Stimulated activated CD8-positive, alpha-beta memory T cell treated with anti-CD3 and anti-CD28 coated beads, Interleukin-7, amount 100 ng/mL, for 24 hours (primary cell): ENCODE data around the gene ALK.

Experiments
- DNase-seq: peaks from one replicate; pipeline ENCODE4 v3.0.0-alpha.2; 2020; ENCODE audit warnings: low read depth

Gene ALK

DNA sequence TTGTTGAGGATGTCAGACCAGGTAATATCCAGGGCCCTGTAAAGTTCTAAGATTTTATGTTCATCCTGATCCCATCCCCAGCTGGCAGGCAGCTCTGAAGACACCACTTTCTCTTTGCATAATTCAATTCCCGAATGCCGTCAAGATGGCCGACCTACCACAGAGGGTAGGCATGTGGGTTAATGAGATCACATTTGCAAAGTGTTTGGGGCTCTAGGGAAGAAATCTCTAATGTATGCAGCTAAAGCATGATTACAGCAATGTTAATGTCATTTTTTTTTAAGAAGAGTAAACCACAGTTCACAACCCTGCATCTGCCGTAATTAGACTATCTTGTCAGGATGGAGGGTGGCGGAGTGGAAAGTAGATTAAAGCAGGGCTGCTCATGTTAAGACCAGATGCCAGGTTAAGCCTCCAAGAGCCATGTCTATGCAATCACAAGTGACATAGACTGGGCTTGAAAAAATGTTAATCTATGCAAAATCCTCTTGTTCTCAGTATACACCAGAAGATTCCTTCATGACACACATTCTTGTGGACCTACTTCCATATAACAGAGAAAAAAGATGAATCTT is 131.4 kb downstream of the ALK start:
- no peak for DNase-seq

- DNase-seq: no peak
Measured at GRCh38 chr2:29787473-29788465, 133.6 kb downstream of the ALK start.

DNA sequence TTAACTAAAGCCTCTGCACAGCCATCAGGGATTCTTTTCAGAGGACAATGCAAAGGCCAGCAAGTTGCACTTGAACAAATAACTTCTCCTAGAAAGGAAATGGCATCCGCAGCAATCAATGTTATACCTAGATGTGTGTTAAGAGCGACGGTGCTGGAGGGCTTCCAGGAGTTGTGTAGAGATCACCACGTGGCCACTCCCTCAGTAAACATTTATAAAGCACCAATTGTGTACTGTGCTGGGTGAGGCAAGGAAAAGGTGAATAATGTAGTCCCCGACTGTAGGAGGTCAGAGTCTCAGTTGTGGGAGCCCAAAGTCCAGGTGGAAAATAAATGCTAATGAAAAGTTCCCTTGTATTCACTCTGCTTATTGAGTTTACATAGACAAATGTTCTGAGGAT is 135.0 kb downstream of the ALK start:
- DNase-seq: no peak

DNA sequence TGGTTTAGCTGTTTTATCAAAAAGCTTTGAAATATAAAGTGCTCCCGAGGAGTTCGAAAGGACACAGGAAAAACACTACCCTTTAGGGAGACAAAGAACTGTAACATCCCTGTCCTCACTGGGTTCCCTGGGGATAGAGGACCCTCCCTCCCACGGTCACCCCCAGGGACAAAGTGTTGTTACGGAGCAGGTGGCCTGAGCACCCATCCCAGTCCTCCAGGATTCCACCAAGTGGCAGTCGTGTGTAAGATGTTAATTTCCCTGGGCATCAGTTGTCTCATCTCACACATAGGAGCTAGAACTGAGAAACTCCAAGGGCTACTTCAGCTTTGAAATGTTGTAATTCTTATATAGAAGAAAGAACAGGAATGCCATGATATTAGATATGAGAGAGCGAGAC is 137.7 kb downstream of the ALK start:
- DNase-seq: no peak

DNA sequence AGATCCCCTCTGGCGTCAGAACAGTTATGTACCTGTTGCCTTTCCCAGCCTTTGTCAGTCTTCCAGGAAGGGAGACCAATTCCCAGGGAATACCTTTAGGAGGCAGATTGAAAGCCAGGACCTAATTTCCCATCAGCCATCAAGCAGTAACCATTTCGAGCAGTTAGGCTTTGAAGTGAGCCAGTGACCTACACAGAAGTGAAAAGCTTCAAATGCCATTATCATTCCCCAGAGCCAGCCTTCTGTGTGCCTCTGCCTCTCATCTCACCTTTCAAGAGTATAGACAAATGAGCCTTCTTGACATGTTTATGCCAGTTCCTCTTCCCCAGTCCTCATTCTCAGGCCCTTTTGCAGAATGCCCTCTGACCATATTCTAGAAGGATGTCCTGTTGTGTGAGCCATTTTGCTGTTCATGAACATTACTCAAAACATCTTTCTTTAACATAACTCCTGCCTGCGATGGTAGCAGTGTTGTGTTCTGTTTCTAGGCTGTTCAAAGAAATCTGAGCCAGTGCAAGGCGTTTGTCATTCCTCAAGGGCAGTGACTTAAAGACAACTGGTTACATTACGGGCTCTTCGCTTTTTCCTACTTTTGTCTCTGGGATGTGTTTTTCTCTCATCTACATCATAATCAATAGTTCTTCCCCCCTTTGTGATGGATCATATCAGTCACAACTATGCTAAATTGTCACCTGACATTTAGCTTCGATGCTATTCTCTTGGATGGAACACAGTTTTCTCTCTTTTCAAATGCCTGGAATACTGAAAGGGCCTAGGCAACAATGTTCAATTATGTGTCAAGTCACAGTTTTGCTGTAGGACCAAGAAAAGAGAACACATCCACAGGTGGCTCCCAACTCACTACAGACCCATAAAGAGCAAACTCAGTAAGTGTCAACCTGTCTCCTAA is 138.6 kb downstream of the ALK start:
- DNase-seq: no peak

- no peak for DNase-seq
Measured at GRCh38 chr2:29782087-29782486, 139.3 kb downstream of the ALK start.

DNA sequence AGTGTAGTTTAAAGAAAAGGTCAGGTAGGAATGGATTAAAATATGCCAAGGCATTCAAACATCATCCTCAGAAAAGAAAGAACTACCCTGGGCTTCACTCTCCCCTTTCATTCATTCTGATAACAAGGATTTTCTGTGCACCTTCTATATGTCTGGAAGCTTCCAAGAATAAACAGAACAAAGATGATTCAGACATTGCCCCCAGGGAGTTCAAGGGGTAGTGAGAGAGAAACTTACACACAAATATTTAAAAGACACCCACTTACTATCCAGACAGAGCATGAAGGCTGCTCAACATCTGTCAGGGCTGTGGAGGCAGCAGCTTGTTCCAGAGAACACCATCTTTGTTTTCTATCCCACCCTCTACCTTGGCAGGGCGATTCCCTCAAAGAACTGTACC is 140.5 kb downstream of the ALK start:
- DNase-seq: no peak

DNA sequence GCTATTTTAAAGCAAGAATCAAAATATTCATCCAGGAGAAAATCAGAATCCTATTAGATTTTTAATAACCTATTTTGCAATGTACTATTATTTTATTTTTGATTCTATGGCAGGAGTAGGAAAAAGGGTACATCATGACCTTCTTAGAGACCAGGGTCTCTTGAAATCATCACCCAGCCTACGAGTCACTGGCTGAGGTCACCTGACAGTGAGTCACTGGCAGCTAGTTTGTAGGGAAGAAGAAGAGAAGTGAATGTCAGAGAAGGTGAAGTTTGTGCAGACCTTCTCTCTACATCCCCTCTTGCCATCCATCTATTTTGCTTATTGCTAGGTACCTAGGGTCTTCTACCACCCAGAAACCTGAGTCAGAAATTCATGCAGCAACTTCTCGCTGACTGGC is 144.2 kb downstream of the ALK start:
- no peak for DNase-seq

DNA sequence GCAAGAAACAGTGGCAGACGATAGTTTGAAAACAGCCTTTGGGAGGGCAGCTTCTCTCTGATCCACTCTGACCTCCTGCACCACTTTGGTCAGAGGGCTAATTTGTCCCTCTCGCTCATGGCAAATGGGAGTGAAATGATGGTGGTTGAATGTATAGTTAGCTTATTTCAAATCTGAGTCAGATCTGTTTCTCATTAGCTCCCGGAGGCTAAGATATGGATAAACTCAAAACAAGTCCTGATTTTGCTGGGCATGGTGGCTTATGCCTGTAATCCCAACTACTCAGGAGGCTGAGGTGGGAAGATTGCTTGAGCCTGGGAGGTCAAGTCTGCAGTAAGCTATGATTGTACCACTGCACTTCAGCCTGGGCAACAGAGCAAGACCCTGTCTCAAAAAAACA is 145.0 kb downstream of the ALK start:
- no peak for DNase-seq

DNA sequence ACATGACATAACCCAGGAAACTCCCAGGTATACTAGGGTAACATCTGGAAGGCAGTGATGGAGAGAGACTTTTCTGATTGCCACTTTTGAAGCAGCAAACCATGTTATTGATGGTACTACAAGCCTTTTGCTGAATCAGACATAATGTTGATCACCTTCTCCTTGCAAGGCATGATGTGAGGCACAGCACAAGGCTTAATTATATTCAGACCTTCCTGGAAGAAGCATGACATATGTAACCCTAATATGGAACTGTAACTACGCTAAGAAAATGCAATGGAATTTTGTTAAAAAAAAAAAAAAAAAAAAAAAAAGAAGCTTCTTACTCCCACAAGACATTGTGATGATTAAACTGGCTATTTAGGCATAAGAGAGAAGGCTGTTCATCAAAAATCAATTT is 145.4 kb downstream of the ALK start:
- DNase-seq: no peak

- DNase-seq: no peak
Measured at GRCh38 chr2:29774624-29775023, 146.8 kb downstream of the ALK start.

DNA sequence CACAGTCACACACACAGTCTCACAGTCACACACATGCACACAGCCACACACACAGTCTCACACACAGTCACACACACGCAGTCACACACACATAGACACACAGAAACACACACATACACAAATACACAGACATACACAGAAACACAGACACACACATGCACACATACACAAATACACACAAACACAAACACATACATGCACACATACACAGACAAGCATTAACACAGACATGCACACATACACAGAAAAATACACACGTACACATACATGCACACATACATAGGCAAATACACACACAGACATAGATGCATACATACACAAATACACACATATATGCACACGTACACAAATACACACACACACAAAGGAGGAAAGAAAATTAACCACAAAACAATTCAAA is 150.5 kb downstream of the ALK start:
- no peak for DNase-seq

DNA sequence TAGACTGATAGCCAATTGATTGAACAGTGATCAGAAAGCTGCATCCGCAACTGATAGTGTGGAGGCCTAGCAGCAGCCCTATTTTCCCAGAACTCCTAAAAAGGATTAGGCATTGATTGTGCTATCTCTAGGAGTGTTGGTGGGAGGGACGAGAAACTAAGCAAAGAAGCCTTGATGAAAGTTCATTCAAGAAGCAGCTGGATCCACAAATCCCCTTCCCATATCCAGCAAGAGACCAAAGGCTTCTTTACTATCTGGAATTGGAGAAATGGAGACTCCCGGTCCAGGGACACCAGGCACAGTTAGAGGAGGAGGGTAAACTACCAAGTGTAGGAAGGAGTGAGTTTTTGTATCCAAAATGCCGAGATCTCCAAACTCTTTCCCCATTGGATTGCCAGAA is 151.5 kb downstream of the ALK start:
- no peak for DNase-seq

- no peak for DNase-seq
Measured at GRCh38 chr2:29767606-29768335, 153.6 kb downstream of the ALK start.

- no peak for DNase-seq
Measured at GRCh38 chr2:29766191-29766590, 155.2 kb downstream of the ALK start.

DNA sequence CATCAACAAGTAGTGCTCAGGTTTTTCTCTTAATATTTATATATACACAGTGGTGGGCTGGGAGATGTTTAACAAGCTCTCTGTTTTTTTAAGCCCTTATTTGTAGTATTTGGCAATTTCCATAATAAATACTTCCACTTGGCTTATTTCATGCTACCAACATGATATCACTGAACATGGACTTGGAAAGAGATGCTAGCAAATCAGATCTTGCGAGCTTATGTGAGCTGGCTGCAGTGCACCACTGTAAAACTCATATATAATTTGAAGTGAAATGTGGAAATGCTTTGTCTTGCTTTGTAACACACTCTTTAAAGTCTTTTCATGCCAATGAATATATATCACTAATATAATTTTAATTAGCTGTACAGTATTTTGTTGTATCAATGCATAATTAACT is 155.7 kb downstream of the ALK start:
- no peak for DNase-seq

DNA sequence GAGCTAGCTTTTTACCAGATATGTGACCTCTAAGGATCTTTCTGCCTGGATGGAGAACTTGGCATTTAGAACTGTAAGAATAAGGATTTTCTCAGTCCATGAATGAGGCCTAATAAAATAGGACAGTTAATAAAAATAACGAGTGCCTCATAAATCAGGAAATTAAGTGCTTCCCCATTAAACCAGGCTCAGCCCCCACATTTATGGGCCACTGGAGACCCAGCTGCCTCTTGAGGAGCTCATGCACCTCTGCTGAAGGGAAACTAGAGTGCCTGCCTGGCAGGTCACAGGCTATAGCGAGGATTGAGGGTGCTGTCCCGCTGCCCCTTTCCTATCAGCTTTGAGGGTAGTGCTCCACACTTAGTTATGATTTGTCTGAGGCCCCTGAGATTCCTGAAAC is 158.0 kb downstream of the ALK start:
- no peak for DNase-seq

- DNase-seq: no peak
Measured at GRCh38 chr2:29762239-29762638, 159.1 kb downstream of the ALK start.

DNA sequence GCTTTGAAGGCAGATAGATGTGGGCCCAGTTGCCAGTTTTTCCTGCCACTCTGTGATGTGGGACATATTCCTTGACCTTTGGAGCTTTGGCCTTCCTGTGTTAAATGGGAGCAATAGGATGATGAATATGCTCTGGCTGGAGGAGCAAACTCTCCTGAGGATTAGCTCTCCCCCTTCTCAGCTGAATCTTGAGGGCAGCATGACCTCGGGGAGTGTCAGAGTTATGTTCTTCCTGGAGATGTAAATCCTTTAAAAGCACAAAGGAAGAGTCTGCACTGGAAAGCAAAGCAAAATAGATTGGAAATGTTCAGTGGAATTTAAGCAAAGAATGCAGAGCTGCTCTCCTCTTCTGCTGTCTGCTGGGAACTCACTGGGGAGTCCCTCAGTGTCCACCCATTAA is 160.1 kb downstream of the ALK start:
- no peak for DNase-seq

DNA sequence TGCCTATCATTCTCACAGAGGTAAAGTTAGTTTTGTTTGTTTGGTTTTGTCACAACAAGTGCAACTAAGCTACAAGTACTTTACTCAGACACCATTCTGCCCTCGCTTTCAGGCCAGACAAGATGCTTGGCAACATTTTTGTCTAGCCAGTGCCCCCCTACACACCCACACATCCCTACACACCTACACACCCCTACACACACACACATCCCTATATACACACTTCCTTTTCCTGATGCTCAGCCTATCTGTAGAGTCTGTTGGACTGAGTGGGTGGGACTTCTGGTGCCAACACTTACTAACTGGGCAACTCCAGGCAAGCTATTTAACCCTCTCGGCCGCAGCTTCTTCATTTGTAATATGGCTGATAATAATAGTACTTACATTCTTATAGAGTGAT is 161.4 kb downstream of the ALK start:
- no peak for DNase-seq

DNA sequence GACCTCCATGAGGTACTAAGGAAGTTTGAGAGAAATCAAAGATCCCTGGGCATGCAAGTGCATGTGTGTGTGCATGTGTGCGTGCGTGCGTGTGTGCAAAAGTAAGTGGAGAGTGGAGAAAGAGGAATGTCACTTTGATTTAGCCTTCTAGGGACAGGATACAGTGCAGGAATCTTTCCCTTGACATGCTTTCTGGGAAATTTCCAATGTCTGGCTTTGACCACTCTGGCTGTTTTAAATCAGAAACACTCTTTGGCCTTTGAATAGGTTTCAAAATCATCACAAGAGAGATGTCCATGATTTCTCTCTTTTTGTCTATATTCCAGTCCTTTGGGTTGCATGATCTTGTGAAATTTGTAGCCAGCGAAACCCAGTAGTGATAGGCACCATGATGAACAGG is 162.0 kb downstream of the ALK start:
- no peak for DNase-seq

DNA sequence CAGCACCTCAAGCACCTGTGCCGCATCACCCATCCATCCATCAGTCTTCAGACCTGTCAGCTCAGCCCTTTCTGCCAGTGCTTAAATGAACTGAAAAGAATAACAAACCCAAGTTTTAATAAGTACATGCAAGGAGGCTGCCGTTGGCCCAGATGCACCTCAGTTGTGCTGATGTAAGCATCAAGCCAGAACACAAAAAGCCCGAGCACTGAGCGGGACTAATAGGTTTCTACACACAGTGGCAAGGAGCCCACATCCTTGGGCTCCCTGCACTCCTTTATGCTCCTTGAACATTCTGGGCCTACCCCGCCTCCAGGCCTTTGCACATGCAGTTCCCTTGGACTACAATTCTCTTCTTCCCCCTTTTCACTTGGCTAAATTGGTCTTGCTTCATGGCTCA is 165.6 kb downstream of the ALK start:
- no peak for DNase-seq
